Measurements from ENCODE around the gene UBE2S. TPM values are rescaled to one million over a fixed set of nuclear protein-coding genes. Genes with fewer than 3 reads are reported as not detected.

UBE2S gene
- total and polyA plus RNA-seq, 10 of the 15 experiments (the other 5 are each of a cell fraction or from before 2014, with no cell fraction given), result 2.3 to 640 (median 127) TPM

DNA sequence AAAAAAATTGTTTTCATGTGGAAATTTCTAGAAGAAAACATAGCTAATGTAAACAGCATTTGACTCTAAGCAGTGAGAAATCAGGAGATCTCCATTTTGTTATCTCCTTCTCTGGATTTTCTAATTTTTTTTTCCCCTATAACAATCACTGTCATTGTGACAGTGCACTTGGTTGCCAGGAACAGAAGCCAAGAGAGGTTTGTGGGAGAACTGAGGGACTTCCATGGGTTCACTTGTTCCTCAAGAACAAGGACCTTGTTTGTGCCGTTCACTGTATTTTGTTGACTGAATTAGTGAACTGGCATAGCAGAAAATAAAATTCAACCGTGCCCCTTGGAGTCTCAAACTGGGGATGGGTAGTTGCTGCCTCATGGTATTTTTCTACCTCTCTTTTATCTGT lies 18.5 kb upstream of the UBE2S start:
- no peak overlapping the region for H3K4me2 ChIP-seq (ENCODE audit: control insufficient read depth, insufficient read depth)
- H2AFZ ChIP-seq (ENCODE audit: control insufficient read depth, low read depth, low read length), result no peak overlapping the region
- H3K4me3 ChIP-seq, result no peak overlapping the region
- 27% methylated on average over 2 of the region's 2 CpGs for WGBS (ENCODE audit: insufficient coverage, insufficient replicate concordance, low lambda C conversion rate, missing lambda C conversion rate)
- no peaks in the 10 kb centered on the region for H3K4me1 ChIP-seq (ENCODE audit: control insufficient read depth, insufficient read depth, low read length)
- H3K27ac ChIP-seq (ENCODE audit: control insufficient read depth, insufficient read depth), result no peak overlapping the region
- no peaks in the 10 kb centered on the region for H3K79me2 ChIP-seq (ENCODE audit: control insufficient read depth, insufficient read depth, low read length)
- H3K27me3 ChIP-seq (replicated peaks in 1 of 2; ENCODE audit: control insufficient read depth in 2 of 2, insufficient read depth in 2 of 2, low read length in 1 of 2), result no peaks in the 10 kb centered on the region
- TF ChIP-seq TARDBP (IDR thresholded peaks at IDR 0.05; ENCODE audit: borderline replicate concordance) (no peak), CBFB (IDR thresholded peaks at IDR 0.05; ENCODE audit: low read depth) (no peak), FOXK2 (IDR thresholded peaks at IDR 0.05) (no peak), BMI1 (IDR thresholded peaks at IDR 0.05; ENCODE audit: borderline replicate concordance) (no peak), NFIC (IDR thresholded peaks at IDR 0.05; ENCODE audit: low read depth, low read length) (no peak), MTA2 (IDR thresholded peaks at IDR 0.05; ENCODE audit: low read depth) (no peak), GABPA (IDR thresholded peaks at IDR 0.05; ENCODE audit: low read depth) (no peak), SUPT20H (IDR thresholded peaks at IDR 0.05; ENCODE audit: borderline replicate concordance, control insufficient read depth, low read depth, low read length) (no peak)
- TF ChIP-seq, protein P1, sequence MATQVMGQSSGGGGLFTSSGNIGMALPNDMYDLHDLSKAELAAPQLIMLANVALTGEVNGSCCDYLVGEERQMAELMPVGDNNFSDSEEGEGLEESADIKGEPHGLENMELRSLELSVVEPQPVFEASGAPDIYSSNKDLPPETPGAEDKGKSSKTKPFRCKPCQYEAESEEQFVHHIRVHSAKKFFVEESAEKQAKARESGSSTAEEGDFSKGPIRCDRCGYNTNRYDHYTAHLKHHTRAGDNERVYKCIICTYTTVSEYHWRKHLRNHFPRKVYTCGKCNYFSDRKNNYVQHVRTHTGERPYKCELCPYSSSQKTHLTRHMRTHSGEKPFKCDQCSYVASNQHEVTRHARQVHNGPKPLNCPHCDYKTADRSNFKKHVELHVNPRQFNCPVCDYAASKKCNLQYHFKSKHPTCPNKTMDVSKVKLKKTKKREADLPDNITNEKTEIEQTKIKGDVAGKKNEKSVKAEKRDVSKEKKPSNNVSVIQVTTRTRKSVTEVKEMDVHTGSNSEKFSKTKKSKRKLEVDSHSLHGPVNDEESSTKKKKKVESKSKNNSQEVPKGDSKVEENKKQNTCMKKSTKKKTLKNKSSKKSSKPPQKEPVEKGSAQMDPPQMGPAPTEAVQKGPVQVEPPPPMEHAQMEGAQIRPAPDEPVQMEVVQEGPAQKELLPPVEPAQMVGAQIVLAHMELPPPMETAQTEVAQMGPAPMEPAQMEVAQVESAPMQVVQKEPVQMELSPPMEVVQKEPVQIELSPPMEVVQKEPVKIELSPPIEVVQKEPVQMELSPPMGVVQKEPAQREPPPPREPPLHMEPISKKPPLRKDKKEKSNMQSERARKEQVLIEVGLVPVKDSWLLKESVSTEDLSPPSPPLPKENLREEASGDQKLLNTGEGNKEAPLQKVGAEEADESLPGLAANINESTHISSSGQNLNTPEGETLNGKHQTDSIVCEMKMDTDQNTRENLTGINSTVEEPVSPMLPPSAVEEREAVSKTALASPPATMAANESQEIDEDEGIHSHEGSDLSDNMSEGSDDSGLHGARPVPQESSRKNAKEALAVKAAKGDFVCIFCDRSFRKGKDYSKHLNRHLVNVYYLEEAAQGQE (IDR thresholded peaks at IDR 0.05; ENCODE audit: low read depth, low read length), result no peak
- TF ChIP-seq, protein P2, sequence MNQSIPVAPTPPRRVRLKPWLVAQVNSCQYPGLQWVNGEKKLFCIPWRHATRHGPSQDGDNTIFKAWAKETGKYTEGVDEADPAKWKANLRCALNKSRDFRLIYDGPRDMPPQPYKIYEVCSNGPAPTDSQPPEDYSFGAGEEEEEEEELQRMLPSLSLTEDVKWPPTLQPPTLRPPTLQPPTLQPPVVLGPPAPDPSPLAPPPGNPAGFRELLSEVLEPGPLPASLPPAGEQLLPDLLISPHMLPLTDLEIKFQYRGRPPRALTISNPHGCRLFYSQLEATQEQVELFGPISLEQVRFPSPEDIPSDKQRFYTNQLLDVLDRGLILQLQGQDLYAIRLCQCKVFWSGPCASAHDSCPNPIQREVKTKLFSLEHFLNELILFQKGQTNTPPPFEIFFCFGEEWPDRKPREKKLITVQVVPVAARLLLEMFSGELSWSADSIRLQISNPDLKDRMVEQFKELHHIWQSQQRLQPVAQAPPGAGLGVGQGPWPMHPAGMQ (IDR thresholded peaks at IDR 0.05; ENCODE audit: borderline replicate concordance), result no peak
- RAD21 ChIA-PET (ENCODE audit: unreplicated experiment), result interaction anchor here (0.6 kb wide), 1 partner anchor 9 kb away, joined by 4 read pairs; no protein-coding TSS in a partner anchor
- no peak overlapping the region for H3K9ac ChIP-seq (ENCODE audit: control insufficient read depth, insufficient read depth, low read length)
- no TSS peak for BruUV-seq (replicated peaks)
- DNase-seq (ENCODE audit: low read depth, low spot score) (no peak), ATAC-seq (no peak), FAIRE-seq (no peak)
- SMC1A ChIA-PET (ENCODE audit: uncharacterized antibody, unreplicated experiment), result interaction anchor here (0.8 kb wide), 1 partner anchor 12 kb away, joined by 3 read pairs; no protein-coding TSS in a partner anchor
- POLR2A ChIA-PET, result interaction anchor here (0.7 kb wide), 1 partner anchor 28 kb away, joined by 3 read pairs; no protein-coding TSS in a partner anchor
- no peaks in the 10 kb centered on the region for H3K36me3 ChIP-seq (ENCODE audit: control insufficient read depth in 2 of 2, insufficient read depth in 2 of 2, low read length in 1 of 2)
- in situ Hi-C loops (cut with MboI), result no loop called here
- no peaks in the 10 kb centered on the region; the same call in 2 of the 3 replicates for H3K9me3 ChIP-seq (replicated peaks; ENCODE audit: control insufficient read depth, insufficient read depth, low read length)
- no peaks in the 10 kb centered on the region for H4K20me1 ChIP-seq (ENCODE audit: control insufficient read depth, insufficient read depth)
- CTCF ChIA-PET, result no interaction called here
- intact Hi-C loops (cut with micrococcal nuclease; ENCODE audit: unreplicated experiment), result no loop called here
